C1 segment of cervical spinal cord (tissue), 14 donors: ENCODE measurements around the gene HNRNPH1.
A peak's percentile ranks its signal among the peaks of the same experiment; 100 is the strongest.
"Not testable (repeated sequence)": the region's sequence is repeated elsewhere in the genome, so short reads cannot be mapped to it uniquely, and the experiment has no call there.

Experiments
- DNase-seq, 14 donors: peaks; one replicate each; lab custom pipeline; 2025; lab: John Stamatoyannopoulos, UW

Gene HNRNPH1, protein sequence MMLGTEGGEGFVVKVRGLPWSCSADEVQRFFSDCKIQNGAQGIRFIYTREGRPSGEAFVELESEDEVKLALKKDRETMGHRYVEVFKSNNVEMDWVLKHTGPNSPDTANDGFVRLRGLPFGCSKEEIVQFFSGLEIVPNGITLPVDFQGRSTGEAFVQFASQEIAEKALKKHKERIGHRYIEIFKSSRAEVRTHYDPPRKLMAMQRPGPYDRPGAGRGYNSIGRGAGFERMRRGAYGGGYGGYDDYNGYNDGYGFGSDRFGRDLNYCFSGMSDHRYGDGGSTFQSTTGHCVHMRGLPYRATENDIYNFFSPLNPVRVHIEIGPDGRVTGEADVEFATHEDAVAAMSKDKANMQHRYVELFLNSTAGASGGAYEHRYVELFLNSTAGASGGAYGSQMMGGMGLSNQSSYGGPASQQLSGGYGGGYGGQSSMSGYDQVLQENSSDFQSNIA

DNA sequence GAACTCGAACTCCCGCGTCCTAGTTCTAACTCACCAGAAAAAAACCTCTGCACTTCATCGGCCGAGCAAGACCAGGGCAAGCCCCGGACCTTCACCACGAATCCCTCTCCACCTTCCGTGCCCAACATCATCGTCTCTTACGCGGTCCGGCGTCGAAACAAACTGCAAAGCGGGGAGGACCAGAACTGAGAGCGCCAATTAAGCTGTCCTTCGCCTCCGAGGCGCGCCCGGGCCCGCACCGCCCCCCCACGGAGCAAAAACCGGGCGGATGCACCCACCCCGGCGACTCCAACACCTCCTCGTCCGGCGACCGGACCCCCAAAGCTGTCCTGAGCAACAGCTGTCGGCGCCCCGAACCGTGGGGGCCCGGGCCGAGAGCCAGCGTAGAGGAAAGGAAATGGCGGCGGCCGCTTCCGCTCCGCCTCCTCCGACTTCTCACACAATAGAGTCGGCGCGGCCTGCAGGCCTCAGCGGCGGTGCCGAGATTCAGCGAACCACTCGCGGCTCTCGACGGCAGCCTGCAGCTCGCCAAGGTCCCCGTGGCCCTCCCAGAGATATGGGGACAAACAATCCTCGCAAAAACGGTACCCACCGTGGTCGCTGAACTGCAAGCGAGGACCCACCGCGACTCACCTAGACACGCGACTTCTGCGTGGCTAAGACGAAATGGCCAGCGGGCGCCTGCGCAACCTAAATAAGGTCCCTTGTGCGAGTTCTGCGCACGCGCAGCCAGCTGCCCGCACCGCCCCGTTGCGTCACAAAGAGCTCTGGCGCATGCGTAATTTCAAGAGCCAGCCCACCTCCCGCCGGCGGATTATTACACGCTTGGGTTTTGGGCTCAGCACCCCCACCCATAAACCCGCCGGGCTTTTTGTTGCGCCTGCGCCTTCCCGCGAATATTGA, at the start of gene HNRNPH1:
Gene HNRNPH1 (minus strand): TSS at position 669 of the 903 bp plus-strand sequence. CDS start 538 bp downstream, at position 131.
- DNase-seq, result peak; percentile 85 to 99 (median 97)

DNA sequence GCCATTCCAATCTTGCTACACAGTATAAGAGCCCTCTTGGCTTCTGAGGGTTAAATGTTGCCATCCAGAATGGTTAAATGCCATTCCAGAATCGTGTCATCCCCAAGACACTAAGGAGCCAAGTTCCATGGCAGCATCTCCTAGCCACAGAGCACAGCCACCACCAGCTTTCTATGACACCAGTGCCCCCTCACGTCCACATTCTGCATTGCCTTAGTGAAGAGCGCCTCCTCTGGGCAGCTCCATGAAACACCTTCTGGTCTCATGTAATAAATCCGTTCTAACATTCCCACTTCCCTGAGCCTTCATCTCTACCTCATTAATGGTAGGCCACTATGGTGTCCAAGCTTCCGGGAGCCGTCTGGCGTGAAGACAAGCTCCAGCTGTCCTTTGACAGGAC, 44.9 kb upstream of the HNRNPH1 start:
- peak in 4 of 14 donors; percentile 0 to 12 (median 6) for DNase-seq

DNA sequence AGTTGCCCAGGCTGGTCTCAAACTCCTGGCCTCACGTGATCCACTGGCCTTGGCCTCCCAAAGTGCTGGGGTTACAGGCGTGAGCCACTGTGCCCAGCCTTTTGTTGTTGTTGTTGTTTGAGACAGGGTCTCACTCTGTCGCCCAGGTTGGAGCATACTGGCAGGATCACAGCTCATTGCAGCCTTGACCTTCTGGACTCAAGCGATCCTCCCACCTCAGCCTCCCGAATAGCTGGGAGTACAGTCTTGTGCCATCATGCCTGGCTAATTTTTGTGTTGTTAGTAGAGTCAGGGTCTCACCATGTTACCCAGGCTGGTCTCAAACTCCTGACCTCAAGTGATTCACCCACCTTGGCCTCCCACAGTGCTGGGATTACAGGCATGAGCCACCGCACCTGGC, 38.2 kb upstream of the HNRNPH1 start:
- not testable (repeated sequence) for DNase-seq

DNA sequence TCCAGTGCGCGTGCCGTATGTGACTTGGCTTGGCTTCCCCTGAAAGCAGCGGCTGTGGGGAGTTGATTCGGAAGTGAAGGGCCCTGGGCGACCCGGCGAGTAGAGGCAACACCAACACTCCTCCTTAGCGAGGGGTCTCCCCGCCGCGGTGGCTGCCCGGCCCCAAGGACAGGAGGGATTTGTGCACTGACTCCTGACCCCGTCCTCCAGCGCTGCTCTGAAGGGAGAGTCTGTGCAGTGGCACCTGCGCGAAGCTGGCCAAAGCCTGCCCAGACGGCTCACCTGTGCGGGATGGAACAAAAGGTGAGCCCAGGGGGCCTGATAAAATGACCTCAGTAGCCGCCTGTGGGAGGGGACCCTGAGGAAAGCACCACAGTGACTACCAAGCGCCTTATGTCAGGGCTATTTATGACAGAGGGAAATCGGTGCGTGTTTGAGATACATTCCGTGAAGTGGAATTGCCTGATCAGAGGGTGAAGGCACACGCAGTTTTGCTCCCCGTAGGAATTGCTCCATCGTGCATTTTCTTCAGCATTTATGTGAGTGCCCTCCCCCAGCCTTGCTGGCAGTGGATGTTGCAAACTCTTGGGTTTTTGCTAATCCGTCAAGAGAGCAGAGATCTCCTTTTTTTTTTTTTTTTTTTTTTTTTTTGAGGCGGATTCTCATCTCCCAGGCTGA, 34.8 kb upstream of the HNRNPH1 start:
- peak in 1 of 14 donors; percentile 11 for DNase-seq

DNA sequence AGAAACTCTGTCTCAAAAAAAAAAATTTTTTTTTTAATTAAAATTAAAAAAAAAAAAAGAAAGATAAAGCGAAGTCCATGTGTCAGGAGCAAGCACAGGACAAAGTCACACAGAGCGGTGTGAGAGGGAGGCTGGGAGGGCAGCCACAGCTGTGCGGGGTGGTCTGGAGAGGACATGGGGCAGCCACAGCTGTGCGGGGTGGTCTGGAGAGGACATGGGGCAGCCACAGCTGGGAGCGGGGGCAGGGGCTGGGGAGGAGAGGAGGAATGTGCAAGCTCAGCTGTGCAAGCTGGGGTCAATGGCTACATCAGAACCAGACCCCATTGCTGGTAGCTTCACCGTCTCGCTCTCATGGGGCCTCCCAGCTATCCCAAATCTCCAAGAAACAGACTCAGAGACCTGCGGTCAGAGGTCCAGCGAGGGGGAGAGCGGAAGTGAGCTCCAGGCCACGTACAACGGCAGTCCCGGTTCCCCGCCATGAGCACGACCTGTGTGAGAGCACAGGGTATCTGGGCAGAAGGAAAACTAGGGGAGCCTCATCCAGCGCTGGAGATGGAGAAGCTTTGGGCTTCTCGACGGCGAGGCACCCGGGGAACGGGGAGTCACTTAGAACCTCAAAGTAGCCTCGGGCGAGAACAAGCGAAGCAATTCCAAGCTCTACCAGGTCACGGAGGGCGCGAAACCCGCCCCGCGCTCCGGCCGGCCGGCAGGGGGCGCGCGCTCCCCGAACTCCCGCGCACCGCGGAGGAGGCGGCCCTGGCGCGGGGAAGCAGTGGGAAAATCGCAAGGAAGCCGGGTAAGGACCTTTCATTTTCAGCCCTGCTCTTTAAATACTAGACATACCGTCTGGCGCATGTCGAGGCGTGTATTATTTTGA, 34.1 kb upstream of the HNRNPH1 start:
- not testable (repeated sequence) for DNase-seq

DNA sequence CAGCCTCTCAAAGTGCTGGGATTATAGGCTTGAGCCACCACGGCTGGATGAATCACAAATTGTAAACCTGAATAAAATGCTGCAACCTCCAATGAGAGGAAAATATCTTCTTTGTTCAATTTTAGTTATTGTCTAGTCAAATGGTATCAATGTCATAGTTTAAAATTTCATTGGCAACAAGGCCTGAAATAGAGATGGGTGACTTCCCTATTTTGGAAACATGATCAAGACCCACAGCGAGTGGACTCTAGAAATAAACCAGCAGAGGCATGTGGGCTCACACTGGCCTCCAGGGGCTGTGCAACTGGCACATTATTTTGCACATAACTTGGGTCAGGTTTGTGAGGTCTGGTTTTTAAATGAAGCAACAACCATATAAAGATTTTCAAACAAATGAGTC, 29.7 kb upstream of the HNRNPH1 start:
- not testable (repeated sequence) for DNase-seq

DNA sequence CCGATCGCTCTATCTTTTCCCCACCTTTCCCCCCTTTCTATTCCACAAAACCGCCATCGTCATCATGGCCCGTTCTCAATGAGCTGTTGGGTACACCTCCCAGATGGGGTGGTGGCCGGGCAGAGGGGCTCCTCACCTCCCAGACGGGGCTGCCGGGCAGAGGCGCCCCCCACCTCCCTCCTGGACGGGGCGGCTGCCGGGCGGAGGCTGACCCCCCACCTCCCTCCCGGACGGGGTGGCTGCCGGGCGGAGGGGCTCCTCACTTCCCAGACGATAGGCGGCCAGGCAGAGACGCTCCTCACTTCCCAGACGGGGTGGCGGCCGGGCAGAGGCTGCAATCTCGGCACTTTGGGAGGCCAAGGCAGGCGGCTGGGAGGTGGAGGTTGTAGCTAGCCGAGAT, 26.8 kb upstream of the HNRNPH1 start:
- DNase-seq, result not testable (repeated sequence)

DNA sequence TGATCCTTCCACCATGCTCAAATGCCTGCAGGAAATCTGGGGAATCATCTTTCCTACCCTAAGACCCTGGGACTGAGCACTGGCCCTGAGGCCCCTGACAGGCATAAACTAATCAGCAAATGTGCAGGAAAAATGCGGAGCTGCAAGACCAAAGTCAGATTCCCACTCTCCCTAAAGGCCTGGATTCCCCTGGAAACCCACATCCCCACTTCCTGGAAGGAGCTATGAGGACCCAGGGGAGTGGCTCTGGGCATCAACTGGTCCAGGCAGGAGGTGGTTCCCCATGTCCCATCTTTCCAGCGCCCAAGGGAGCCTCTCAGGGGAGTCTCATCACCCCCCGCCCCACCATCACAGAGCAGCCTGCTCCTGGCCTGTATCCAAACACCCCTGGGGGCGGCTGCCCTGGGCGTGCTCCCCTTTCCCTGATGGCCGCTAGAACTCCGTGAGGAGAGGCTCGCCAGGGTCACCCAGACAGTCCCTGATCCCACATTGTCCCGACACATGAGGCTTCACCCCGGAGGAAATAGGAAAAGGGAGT, 25.8 kb upstream of the HNRNPH1 start:
- not testable (repeated sequence) for DNase-seq

DNA sequence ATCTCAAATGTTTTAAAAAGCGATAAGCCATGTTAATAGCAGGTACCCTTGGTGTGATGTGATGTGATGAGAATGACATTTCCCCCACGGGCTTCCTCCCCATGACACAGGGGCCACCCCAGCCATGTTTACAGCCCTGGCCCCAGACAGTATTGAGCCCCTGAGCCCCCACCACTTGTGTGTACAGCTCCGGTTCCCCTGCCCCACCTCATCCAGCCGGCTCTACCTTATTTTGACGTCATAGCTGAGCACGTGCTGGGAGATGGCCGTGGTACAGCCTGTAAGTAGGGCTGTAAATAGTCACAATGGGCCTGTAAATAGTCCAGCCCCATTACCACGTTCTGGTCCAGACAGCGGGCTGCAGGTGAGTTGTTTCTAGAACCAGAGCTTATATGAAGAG, 24.9 kb upstream of the HNRNPH1 start:
- no peak for DNase-seq

DNA sequence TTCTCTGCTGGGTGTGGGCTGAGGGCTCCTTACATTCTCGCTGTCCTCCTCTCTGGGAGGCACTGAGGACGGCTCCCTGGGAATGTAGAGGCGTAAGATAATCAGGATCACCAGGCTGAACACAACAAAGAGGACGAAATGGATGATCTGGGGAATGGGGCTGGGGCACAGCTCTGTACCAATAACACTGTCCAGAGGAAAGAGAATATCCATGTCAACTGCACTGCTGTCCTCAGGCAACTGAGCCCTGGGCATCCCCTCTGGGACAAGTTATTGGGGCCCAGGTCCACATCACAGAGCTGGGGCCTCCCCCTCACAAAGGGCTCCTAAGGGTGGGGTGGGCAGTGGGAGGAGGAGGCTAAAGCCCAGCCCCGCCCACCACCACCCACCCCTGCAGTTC, 21.3 kb upstream of the HNRNPH1 start:
- not testable (repeated sequence) for DNase-seq

DNA sequence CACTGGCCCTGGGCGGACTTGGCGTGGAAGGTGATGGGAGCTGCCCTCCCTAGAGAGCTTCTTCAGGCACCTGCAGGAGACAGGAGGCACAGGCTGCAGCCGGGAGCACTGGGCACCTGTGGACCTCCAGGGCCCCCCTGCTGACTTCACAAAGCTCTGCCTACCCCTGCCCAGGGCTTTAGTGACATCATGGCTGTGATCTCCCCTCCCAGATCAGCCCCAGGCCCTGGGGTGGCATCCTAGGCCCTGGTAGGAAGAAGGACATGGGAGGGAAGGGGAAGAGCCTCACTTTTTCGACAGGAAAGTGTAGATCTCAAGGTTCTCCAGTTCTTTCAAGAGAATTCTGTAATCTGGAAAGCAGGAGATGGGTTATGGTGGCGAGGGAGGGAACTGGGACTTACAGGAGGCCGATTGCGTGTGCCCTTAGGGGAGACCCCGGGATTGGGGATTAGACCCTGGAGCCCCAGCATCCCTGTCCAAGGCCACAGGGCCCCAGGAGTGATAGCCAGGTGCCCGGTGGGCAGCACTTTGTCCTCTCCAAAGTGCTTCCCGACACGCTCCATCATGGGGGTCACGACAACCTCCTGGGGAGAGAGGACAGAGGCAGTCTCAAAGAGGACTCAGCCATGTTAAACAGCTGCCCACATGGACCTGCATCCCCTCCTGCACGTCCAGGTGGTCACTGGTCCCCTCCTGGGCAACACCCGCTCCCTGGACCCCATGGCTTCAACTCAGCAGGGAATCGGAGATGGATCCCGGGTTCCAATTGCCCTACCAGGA, 19.9 kb upstream of the HNRNPH1 start:
- DNase-seq, result not testable (repeated sequence)

DNA sequence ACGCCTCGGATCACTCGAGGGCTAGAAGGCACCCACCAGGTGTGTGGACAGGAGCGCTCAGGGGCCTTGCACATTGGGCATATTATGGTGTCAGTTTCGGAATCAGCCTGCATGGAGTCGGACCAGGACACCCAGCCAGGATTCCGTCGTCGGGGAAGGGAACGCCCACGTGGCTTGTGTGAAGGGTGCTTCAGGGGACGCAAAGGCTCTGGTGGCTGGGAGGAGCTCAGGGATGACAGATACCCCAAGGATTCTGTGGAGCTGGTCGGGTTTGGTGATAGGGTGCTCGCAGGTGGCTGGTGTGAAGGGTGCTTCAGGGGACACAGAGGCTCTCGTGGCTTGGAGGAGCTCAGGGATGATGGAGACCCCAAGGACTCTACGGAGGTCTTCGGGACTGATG, 19.2 kb upstream of the HNRNPH1 start:
- DNase-seq, result not testable (repeated sequence)

DNA sequence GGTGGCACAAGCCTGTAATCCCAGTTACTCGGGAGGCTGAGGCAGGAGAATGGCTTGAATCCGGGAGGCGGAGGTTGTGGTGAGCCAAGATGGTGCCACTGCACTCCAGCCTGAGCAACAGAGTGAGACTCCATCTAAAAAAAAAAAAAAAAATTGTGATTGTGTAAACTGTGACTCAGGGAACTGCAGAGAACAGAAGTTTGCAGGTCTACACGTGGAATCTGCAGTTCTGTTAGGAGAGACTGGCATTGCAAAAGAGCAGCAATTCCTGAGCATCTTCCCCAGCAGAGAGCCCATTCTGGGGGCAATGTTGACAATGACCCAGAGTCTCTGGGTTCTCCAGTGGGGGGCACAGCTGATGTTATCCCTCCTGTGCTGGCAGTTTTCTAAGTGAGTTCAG, 18.3 kb upstream of the HNRNPH1 start:
- DNase-seq, result not testable (repeated sequence)

DNA sequence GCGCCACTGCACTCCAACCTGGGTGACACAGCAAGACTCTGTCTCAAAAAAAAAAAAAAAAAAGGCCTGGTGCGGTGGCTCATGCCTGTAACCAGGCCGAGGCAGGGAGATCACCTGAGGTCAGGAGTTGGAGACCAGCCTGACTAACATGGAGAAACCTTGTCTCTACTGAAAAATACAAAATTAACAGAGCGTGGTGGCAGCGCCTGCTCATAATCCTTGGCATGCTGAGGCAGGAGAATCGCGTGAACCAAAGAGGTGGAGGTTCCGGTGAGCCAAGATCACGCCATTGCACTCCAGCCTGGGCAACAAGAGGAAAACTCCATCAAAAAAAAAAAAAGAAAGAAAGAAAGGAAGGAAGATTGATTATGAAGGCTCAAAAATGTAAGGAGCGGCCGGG, 15.8 kb upstream of the HNRNPH1 start:
- DNase-seq, result not testable (repeated sequence)

DNA sequence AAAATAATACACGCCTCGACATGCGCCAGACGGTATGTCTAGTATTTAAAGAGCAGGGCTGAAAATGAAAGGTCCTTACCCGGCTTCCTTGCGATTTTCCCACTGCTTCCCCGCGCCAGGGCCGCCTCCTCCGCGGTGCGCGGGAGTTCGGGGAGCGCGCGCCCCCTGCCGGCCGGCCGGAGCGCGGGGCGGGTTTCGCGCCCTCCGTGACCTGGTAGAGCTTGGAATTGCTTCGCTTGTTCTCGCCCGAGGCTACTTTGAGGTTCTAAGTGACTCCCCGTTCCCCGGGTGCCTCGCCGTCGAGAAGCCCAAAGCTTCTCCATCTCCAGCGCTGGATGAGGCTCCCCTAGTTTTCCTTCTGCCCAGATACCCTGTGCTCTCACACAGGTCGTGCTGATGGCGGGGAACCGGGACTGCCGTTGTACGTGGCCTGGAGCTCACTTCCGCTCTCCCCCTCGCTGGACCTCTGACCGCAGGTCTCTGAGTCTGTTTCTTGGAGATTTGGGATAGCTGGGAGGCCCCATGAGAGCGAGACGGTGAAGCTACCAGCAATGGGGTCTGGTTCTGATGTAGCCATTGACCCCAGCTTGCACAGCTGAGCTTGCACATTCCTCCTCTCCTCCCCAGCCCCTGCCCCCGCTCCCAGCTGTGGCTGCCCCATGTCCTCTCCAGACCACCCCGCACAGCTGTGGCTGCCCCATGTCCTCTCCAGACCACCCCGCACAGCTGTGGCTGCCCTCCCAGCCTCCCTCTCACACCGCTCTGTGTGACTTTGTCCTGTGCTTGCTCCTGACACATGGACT, 11.1 kb upstream of the HNRNPH1 start:
- not testable (repeated sequence) for DNase-seq

DNA sequence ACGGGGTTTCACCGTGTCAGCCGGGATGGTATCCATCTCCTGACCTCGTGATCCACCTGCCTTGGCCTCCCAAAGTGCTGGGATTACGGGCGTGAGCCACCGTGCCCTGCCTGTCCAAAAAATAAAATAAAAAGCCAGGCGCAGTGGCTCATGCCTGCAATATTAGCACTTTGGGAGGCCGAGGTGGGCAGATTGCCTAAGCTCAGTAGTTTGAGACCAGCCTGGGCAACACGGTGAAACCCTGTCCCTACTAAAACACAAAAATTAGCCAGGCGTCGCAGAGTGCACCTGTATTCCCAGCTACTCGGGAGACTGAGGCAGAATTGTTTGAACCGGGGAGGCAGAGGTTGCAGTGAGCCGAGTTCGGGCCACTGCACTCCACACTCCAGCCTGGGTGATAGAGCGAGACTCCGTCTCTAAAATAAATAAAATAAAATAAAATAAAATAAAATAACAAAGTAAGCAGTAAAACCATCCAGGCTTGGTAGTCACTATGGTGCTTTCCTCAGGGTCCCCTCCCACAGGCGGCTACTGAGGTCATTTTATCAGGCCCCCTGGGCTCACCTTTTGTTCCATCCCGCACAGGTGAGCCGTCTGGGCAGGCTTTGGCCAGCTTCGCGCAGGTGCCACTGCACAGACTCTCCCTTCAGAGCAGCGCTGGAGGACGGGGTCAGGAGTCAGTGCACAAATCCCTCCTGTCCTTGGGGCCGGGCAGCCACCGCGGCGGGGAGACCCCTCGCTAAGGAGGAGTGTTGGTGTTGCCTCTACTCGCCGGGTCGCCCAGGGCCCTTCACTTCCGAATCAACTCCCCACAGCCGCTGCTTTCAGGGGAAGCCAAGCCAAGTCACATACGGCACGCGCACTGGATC, 10.3 kb upstream of the HNRNPH1 start:
- not testable (repeated sequence) for DNase-seq

DNA sequence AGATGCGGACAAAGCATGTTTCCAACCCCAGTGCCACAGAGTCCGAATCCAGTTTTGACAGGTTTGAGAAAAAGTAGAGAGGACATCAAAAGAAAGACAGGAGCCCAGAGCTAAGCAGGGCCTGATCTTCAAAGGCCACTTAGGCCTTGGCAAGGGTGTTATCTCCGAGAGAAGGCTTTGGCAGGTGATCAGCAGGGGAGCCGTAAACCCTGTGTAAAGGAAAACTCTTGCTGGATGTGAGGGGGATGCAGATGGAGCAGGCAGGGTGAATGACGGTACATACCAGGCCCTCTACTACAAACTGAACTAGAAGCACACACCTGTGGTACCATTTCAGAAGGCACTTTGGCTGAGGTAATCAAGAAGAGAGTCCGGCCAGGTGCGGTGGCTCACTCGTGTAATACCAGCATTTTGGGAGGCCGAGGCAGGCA, 1.4 kb upstream of the HNRNPH1 start:
- no peak for DNase-seq
